ENCODE measurements around the gene PCED1B. TPM values are rescaled to one million over a fixed set of nuclear protein-coding genes. Genes with fewer than 3 reads are reported as not detected.

The PCED1B gene
- total and polyA plus RNA-seq, 2 experiments from 2014 or later = 5.1 to 6.6 TPM

GRCh38 chr12:47273191-47273626 is 193.8 kb downstream of the PCED1B start:
- no peak for DNase-seq (ENCODE audit: low spot score)
- Histone ChIP-seq H3K4me3 (no peak overlapping the region), H2AFZ (no peak overlapping the region), H3K79me2 (replicated peaks; ENCODE audit: insufficient read depth) (no peaks in the 10 kb centered on the region), H3K27ac (ENCODE audit: low read depth) (no peak overlapping the region), H3K36me3 (ENCODE audit: insufficient read depth) (no peaks in the 10 kb centered on the region), H3K27me3 (ENCODE audit: insufficient read depth) (no peaks in the 10 kb centered on the region), H3K4me1 (ENCODE audit: insufficient read depth) (no peaks in the 10 kb centered on the region), H4K20me1 (replicated peaks; ENCODE audit: insufficient read depth) (no peaks in the 10 kb centered on the region), H3F3A (replicated peaks; ENCODE audit: low read depth) (no peaks in the 10 kb centered on the region), H3K9me2 (ENCODE audit: insufficient read depth) (peaks cover 14% of the 10 kb centered on the region; the same call in 1 of the 2 replicates), H3K4me2 (no peak overlapping the region)
- peaks cover 6% of the 10 kb centered on the region; the same call in 1 of the 3 replicates for H3K4me1 Mint-ChIP-seq
- no peaks in the 10 kb centered on the region for H3K36me3 Mint-ChIP-seq (ENCODE audit: low read depth)
- no peaks in the 10 kb centered on the region for H3K27me3 Mint-ChIP-seq (ENCODE audit: insufficient read depth, low read depth, poor library complexity)
- H3K9me3 Mint-ChIP-seq = no peaks in the 10 kb centered on the region
- no peak for TF ChIP-seq POLR2AphosphoS5 (IDR thresholded peaks at IDR 0.05; ENCODE audit: low read depth)
- H3K4me3 Mint-ChIP-seq = no peak overlapping the region
- no peak for ATAC-seq
- H3K27ac Mint-ChIP-seq = no peak overlapping the region

GRCh38 chr12:47274760-47275159 is 195.3 kb downstream of the PCED1B start:
- Histone ChIP-seq H2AFZ (no peak overlapping the region), H3K27ac (ENCODE audit: low read depth) (no peak overlapping the region)
- H3K4me1 Mint-ChIP-seq = peaks cover 6% of the 10 kb centered on the region; the same call in 1 of the 3 replicates

GRCh38 chr12:47276253-47276620 is 196.8 kb downstream of the PCED1B start:
- H3K4me1 Mint-ChIP-seq = peaks cover 6% of the 10 kb centered on the region; the same call in 1 of the 3 replicates
- H3K36me3 ChIP-seq (ENCODE audit: insufficient read depth) = no peaks in the 10 kb centered on the region
- H3F3A ChIP-seq (replicated peaks; ENCODE audit: low read depth) = no peaks in the 10 kb centered on the region
- TF ChIP-seq EZH2 (IDR thresholded peaks at IDR 0.05; ENCODE audit: low read depth, unreplicated experiment) (no peak), REST (IDR thresholded peaks at IDR 0.05; ENCODE audit: unreplicated experiment) (no peak), ZNF462 (CRISPR knock-in tag; IDR thresholded peaks at IDR 0.05) (no peak), JUNB (IDR thresholded peaks at IDR 0.05; ENCODE audit: unreplicated experiment) (no peak)

More at GRCh38 chr12:47274760-47275159, 195.3 kb downstream of the PCED1B start:
- Mint-ChIP-seq H3K27me3 (ENCODE audit: insufficient read depth, low read depth, poor library complexity) (no peaks in the 10 kb centered on the region), H3K36me3 (ENCODE audit: low read depth) (no peaks in the 10 kb centered on the region), H3K27ac (no peak overlapping the region), H3K9me3 (no peaks in the 10 kb centered on the region), H3K4me3 (no peak overlapping the region)
- Histone ChIP-seq H3K27me3 (ENCODE audit: insufficient read depth) (no peaks in the 10 kb centered on the region), H3K36me3 (ENCODE audit: insufficient read depth) (no peaks in the 10 kb centered on the region), H3K4me2 (no peak overlapping the region), H3K4me1 (ENCODE audit: insufficient read depth) (no peaks in the 10 kb centered on the region), H3K79me2 (replicated peaks; ENCODE audit: insufficient read depth) (no peaks in the 10 kb centered on the region), H3K9me2 (ENCODE audit: insufficient read depth) (peaks cover 14% of the 10 kb centered on the region; the same call in 1 of the 2 replicates), H3K4me3 (no peak overlapping the region), H4K20me1 (replicated peaks; ENCODE audit: insufficient read depth) (no peaks in the 10 kb centered on the region), H3F3A (replicated peaks; ENCODE audit: low read depth) (no peaks in the 10 kb centered on the region)
- DNase-seq (ENCODE audit: low spot score) (no peak), ATAC-seq (no peak)
- TF ChIP-seq CREB1 (CRISPR knock-in tag; IDR thresholded peaks at IDR 0.05; ENCODE audit: low read depth) (no peak), ZNF331 (CRISPR knock-in tag; IDR thresholded peaks at IDR 0.05; ENCODE audit: low read depth) (no peak), EZH2 (IDR thresholded peaks at IDR 0.05; ENCODE audit: low read depth, unreplicated experiment) (no peak), STAT1 (IDR thresholded peaks at IDR 0.05; ENCODE audit: unreplicated experiment) (no peak)

More at GRCh38 chr12:47276253-47276620, 196.8 kb downstream of the PCED1B start:
- H3K4me3 Mint-ChIP-seq = no peak overlapping the region
- peaks cover 14% of the 10 kb centered on the region; the same call in 1 of the 2 replicates for H3K9me2 ChIP-seq (ENCODE audit: insufficient read depth)
- no peak overlapping the region for H2AFZ ChIP-seq
- H4K20me1 ChIP-seq (replicated peaks; ENCODE audit: insufficient read depth) = no peaks in the 10 kb centered on the region
- H3K27me3 Mint-ChIP-seq (ENCODE audit: insufficient read depth, low read depth, poor library complexity) = no peaks in the 10 kb centered on the region
- H3K79me2 ChIP-seq (replicated peaks; ENCODE audit: insufficient read depth) = no peaks in the 10 kb centered on the region
- H3K27me3 ChIP-seq (ENCODE audit: insufficient read depth) = no peaks in the 10 kb centered on the region
- no peak overlapping the region for H3K4me3 ChIP-seq
- no peak overlapping the region for H3K4me2 ChIP-seq
- DNase-seq (ENCODE audit: low spot score) (no peak), ATAC-seq (no peak)
- no peak overlapping the region for H3K27ac ChIP-seq (ENCODE audit: low read depth)
- no peaks in the 10 kb centered on the region for H3K4me1 ChIP-seq (ENCODE audit: insufficient read depth)
- H3K36me3 Mint-ChIP-seq (ENCODE audit: low read depth) = no peaks in the 10 kb centered on the region
- no peaks in the 10 kb centered on the region for H3K9me3 Mint-ChIP-seq
- no peak overlapping the region for H3K27ac Mint-ChIP-seq

All from GM23338 (cell line).